NCI-H2081 treated with DMSO at 0.1 percent for 48 hours (cell line): ENCODE data around the gene ATP5MK.
A peak's percentile ranks its signal among the peaks of the same experiment; 100 is the strongest.
"Not testable (repeated sequence)": the region's sequence is repeated elsewhere in the genome, so short reads cannot be mapped to it uniquely, and the experiment has no call there.

Experiments used
- DNase-seq: peaks from one replicate; lab custom pipeline; 2025; lab: John Stamatoyannopoulos, UW

The ATP5MK gene

GRCh38 chr10:103396789-103397087 lies 463 bp upstream of the ATP5MK start:
- DNase-seq, result no peak

- DNase-seq, result no peak
Measured at GRCh38 chr10:103395754-103396066, 565 bp downstream of the ATP5MK start.

DNA sequence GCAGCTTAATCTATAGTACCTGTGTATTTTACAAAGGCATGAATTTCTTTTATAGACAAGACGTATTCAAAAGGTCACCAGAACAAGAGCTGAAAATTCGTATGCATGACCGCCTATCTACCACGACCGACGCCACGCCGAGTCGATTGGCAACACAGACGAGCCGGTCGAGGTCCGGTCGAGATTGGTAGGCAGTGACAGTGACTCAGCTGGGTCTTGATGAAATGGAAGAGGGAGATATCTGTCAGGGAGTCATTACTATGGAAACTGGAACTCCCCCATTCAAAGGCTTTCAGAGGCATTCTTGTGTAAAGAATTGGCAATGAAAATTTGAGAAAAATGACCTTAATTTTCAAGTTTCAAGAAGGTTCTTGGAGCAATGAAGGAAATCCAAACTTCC lies 2.1 kb downstream of the ATP5MK start:
- DNase-seq, result no peak

DNA sequence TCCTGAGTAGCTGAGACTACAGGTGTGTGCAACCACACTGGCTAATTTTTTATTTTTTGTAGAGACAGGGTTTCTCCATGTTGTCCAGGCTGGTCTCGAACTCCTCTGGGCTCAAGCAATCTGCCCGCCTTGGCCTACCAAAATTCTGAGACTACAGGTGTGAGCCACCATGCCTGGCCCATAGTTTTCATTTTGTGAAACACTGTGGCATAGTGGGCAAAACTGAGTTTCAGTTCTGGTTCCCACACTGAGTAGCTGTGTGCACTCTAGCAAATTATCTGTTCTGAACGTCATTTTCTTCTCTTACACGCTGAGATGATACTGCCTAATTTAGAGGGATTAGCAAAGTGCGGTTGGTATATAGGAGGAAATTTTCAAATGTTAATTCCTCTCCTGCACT lies 13.5 kb downstream of the ATP5MK start:
- no peak for DNase-seq

- DNase-seq, result no peak
Measured at GRCh38 chr10:103374263-103374662, 22.0 kb downstream of the ATP5MK start.

- DNase-seq, result no peak
Measured at GRCh38 chr10:103373544-103373943, 22.7 kb downstream of the ATP5MK start.

- peak; percentile 75 for DNase-seq
Measured at GRCh38 chr10:103367782-103368518, 28.3 kb downstream of the ATP5MK start, which contains the start of gene TAF5. Gene TAF5 (plus strand): TSS chr10:103367976. CDS start chr10:103367990, 14 bp downstream.

DNA sequence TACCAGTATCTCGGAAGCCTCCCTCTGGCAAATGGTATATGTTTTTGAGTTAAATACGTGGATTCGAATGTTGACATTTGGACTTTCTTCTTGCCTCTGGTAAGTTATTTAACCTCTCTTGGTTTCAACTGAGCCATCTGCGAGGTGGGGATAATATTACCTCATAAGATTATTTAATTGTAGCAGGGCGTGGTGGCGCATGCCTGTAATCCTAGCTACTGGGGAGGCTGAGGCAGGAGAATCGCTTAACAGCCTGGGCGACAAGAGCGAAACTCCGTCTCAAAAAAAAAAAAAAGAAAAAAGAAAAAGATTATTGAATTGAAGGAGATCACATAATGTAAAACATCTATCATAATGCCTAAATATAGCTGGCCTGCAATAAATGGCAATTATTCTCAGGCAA lies 28.9 kb downstream of the ATP5MK start:
- DNase-seq, result no peak

GRCh38 chr10:103360791-103361190 lies 35.5 kb downstream of the ATP5MK start:
- not testable (repeated sequence) for DNase-seq

DNA sequence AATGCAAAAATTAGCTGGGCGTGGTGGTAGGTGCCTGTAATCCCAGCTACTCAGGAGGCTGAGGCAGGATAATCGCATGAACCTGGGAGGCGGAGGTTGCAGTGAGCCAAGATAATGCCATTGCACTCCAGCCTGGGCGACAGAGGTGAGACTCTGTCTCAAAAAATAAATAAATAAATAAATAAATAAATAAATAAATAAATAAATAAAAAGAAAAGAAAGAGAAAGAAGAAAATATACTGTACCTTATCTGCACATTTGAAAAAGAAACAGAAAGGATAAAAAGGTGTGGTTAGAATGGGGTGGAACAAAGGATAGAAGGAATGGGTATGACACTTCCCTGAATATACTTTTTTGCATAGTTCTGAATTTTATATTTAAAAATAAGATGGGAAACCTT lies 36.8 kb downstream of the ATP5MK start:
- not testable (repeated sequence) for DNase-seq

DNA sequence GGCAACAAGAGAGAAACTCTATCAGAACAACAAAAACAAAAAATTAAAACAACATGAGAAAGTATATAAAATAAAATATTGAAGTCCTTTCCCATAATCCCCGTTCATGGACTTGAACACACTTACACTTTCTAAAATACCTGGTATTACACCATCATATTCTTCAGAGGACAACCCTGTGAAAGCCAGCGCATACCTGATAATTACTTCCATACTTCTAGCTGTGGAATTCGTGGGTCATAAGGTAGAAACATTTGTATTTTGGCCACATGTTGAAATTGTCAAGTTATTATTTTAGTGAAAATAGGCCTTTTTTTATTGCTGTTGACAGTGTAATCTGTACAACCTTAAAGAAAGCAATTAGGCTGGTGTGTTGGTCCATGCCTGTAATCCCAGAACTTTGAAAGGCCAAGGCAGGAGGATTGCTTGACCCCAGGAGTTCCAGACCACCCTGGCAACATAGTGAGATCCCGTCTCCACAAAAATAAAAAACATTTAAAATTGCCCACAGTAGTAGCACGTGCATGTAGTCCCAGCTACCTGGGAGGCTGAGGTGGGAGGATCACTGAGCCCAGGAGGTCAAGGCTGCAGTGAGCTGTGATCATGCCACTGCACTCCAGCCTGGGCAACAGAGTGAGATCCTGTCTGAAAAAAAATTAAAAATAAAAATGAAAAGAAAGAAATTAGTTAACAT lies 40.2 kb downstream of the ATP5MK start:
- no peak for DNase-seq

- not testable (repeated sequence) for DNase-seq
Measured at GRCh38 chr10:103354567-103354966, 41.7 kb downstream of the ATP5MK start.

GRCh38 chr10:103353281-103353680 lies 43.0 kb downstream of the ATP5MK start:
- no peak for DNase-seq

DNA sequence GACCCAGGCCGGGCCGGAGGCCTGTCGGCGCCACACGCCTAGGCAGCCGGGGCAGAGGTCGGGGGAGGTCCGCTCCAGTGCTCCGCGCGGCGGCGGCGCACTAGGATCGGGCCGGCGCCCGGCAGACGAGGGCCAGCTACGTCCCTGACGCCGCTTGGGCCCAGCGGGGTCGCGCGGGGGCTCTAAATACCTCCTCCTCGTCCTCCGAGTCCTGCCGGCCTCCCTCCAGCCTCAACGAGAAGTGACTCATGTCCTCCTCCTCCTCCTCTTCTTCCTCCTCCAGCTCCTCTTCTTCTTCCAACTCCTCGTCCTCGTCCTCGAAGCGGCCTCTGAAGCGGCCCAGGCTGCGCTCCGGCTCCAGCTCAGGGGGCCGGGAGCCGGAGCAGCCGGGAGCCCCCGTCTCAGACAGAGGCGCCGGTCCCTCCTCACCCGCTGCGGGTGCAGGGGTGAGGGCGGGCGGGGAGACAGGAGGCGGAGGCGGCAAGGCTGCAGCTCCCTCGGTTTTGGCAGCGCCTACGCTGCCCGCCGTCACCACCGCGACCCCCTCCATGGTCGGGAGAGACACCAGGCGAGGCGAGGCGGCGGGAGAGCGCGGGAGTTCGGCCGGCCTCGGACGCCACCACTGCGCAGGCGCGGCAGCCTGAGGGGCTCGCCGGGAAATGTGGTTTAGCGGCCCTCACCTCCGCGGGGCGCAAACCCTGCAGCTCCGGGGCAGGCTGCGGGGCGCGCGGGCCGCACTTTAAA lies 45.6 kb downstream of the ATP5MK start, which contains the start of gene PCGF6:
Gene PCGF6 (minus strand): TSS at position 624 of the 744 bp plus-strand sequence. CDS start 74 bp downstream, at position 550.
- DNase-seq, result peak; percentile 13

DNA sequence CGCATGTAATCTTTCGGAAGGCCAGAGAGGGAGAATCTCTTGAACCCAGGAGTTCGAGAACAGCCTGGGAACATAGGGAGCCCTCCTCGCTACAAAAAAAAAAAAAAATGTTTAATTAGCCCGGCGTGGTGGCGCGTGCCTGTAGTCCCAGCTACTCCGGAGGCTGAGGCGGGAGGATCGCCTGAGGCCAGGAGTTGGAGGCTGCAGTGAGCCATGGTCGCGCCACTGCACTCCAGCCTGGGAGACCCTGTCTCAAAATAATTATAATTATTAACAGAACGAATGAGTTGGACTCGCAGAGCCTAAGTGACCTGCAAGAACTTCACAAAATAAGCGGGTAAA lies 46.1 kb downstream of the ATP5MK start:
- no peak for DNase-seq
